Right renal pelvis (tissue), 4 donors: ENCODE data around the gene AIG1. TPM values are rescaled to one million over a fixed set of nuclear protein-coding genes. Genes with fewer than 3 reads are reported as not detected.

Experiments used
- DNase-seq, 4 donors: peaks; one replicate each; pipeline ENCODE4 v3.0.0-alpha.2; 2013; ENCODE audit warnings: low read depth in 4 of 4, low spot score in 3 of 4, missing footprints in 1 of 4
- polyA plus RNA-seq, 4 donors: library from polyadenylated mRNA; unstranded; fragments of 120-200 nt; gene quantifications; one replicate each; pipeline ENCODE4 v1.2.1, GENCODE V29; 2013; ENCODE audit not compliant: insufficient read length in 4 of 4

The AIG1 gene
- polyA plus RNA-seq, 4 donors: 108 to 117 (median 111) TPM

DNA sequence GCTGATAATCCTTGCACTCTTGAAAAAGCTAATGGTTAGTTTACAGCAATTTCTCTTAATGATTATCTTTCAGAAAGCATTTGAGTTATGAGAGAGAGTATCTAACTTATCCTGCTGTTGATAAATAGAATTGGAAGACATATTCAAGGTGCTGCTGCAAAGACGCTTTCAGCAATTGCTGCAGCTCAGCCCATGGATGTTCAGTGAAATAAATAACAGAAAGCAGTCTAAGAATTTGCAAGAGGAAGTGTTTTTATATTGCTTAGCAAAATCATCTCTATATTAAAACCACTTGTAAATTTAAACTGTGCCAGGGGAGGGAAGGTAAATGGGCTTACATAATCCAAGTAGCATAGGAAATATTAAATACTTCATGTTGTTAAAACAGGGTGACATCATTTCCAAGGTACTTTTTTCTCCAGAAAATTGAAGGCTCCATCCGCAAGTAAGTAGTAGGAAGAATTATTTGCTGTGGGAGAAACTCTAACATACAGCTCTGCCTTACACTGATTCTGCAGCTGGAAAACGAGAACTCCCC, 201.3 kb downstream of the AIG1 start:
- no peak for DNase-seq

DNA sequence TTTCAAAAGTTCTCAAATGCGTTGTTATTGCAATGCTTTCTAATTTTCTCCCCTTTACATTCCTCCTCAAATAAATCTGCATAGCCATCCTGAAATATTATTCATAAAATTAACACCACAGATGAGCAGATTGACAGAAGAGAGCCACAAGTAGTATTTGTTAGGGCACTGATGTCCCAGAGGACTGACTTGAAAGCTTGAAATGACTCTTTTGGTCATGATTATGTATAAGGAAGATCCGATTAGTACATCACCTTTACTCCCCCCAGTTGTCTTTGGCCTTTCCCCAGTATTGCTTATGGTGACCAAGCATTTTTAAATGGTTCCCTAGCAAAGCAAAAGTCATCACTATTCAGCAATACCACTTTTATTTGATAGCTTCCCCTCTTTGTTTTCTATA, 202.2 kb downstream of the AIG1 start:
- DNase-seq: no peak

GRCh38 chr6:143264379-143264778, 203.7 kb downstream of the AIG1 start:
- DNase-seq: no peak

DNA sequence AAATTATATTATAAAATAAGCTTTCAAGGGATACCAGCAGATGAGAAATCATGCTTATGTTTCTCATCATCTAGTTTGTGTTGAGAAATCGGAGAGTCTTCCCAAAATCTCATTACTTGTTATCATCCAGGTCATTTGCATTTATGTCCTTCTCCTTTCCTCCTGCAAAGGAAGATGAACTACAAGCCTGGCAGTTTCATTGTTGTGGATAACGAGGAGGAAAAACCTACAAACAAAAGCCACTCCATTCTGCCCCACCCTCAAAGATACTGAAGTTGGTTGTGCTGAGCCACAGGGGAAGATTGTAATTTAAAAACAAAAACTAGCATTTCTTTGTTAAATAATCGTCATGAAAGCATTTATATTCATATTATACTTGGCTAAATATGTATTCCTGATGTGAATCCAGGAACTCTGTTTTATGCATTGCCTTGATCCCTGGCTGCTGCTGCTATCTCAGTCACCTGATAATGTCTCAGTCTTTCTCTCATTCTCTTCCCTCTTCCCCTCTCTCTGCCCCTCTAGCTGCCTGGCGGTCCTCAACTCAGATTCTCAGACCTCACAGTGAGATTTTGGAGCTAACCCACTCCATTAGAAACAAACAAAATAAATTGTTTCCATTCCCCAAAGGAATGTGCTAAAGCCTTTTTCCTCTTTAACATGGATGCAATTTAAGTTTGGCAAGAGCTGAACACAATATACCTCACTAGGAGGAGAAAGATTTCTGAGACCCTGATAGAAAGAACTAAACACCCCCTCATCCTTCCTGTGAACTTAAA, 204.5 kb downstream of the AIG1 start:
- no peak for DNase-seq

DNA sequence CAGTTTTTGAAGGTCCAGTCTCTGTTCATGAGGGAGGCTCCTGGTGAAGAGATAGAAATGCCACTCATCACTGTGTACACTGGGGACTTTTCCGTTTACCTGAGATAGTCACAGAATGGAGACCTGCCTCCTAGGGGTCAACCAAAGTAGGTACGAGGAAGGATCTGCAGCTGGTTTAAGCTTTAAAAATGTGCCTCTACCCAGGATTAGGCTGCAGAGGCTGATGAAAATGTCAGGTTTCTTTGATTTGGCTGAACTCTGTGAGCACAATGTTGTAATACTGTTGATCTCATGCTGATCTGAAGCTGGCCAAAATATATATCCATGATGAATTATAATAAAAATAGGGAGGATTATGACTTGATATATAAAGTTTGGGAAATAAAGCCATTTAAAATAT, 207.1 kb downstream of the AIG1 start:
- DNase-seq: no peak

GRCh38 chr6:143268439-143268838, 207.8 kb downstream of the AIG1 start:
- no peak for DNase-seq

- no peak for DNase-seq
Measured at GRCh38 chr6:143270026-143270425, 209.3 kb downstream of the AIG1 start.

DNA sequence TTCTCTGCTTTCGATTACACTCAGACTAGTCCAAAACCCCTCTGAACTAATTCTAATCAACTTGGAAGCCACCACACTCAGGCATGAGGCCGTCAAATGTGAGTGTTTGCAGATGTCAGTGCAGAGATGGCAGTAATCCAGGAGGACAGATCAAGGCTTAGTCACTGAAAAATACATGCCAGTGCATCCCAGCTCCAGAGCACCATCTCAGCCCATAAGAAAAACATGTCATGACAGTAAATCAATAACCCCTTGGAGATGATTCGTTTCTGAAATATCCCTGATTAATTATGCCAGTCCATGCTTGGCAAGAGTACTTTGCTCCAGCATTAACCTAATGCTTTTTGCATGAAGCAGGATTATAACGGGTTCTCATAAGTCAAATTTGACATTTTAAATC, 210.3 kb downstream of the AIG1 start:
- no peak for DNase-seq

- DNase-seq: no peak
Measured at GRCh38 chr6:143276436-143276835, 215.7 kb downstream of the AIG1 start.

- DNase-seq: no peak
Measured at GRCh38 chr6:143279385-143279784, 218.7 kb downstream of the AIG1 start.

DNA sequence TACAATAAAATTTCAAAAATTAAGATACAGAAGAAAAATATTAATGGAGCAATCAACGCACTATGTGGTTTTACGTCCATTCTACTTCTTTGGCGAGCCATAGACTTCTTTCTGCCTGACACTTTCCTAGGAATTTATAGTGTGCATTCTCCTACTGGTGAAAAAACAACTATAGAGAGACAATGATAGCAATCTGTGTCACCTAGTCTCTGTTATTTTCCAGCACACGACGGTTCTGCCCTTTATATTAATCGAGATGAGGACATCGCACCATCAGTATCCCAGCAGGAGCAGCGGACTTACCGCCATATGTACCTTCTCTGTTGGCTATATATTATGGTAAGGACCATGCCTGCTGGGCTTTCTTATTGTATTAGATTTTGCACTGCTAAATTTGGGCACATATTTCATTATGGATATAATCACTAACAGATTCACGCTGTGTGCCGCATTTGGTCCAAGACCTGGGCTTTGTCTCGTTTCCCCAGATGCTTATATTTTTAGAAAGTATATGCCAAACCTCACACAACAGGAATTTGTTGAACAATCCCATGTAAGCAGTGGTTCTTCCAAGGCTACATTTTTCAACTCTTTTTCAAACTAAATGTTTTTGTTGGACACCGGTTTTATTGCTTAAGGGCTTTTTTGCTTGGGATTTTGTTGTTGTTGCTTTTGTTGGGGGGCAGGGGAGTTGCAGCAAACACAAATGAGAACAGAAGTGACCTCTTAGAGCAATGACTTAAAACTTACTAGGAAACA, 223.4 kb downstream of the AIG1 start:
- DNase-seq: peak in 3 of 4 donors; percentile 25 to 62 (median 43)

- DNase-seq: no peak
Measured at GRCh38 chr6:143286251-143286795, 225.6 kb downstream of the AIG1 start.

DNA sequence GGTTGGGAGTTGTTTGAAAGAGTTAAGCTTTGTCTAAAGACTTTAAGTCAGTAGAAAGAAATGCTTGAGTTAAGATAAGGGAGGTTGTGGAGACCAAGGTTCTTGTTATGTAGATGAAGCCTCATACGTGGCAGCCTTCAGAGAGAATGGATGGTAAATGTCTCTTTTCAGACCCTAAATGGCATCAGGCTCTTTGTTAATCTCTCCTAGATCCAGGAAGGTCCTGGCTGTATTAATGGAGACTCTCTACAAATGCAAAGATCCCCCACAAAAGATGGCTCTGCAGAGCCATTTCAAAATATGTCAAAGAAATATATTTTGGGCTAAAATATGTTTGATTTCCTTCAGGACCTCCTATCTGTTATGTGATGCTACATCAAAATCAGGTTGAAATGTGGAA, 228.2 kb downstream of the AIG1 start:
- no peak for DNase-seq

DNA sequence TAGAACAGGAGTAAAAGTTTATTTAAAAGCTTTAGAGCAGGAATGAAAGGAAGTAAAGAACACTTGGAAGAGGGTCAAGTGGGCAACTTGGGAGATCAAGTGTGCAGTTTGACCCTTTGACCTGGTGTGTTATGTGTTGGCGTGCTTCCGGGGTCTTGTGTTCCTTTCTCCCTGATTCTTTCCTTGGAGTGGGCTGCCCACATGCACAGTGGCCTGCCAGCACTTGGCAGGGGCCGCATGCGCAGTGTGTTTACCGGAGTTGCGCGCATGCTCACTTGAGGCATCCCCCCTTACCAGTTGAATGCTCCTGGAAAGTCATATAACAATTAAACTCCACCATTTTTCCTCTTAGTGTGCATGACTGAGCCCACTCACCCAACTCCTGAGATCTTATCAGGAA, 229.5 kb downstream of the AIG1 start:
- DNase-seq: no peak

DNA sequence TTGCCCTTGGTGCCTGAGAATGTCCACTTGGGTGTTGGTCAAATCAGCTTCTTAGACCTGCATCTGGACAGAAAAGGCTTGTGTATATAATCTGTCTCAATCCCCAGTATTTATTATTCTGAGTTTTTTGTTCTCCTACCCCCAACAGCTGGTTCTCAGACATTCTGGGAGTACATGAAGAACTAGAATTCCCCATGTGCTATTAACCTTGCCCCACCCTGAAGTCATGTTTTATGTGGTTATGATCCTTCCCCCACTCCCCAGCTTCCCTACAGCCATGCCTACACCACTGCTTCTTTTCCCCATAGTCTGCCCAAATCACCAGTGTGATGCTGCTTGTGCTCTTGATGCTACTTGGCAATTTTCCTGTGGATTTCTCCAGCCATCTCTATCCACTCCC, 232.8 kb downstream of the AIG1 start:
- DNase-seq: no peak

- DNase-seq: no peak
Measured at GRCh38 chr6:143294265-143294860, 233.7 kb downstream of the AIG1 start.

DNA sequence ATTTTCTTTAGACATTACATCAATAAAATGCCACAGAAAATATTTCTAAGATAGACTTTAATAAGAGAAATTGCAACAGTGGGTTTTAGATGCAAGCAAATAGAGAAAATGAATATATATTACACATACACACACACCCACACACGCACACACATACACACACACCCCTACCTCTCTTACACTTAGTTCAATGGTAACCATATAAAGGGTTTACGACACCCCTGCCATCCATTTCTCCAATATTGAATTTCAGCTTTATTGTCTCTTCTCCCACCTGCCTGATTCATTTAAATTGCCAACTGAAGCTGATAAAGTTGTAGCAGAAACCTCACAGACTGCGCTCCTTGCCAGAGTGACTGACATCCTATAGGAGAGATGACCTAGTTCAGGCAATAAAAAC, 235.2 kb downstream of the AIG1 start:
- no peak for DNase-seq

DNA sequence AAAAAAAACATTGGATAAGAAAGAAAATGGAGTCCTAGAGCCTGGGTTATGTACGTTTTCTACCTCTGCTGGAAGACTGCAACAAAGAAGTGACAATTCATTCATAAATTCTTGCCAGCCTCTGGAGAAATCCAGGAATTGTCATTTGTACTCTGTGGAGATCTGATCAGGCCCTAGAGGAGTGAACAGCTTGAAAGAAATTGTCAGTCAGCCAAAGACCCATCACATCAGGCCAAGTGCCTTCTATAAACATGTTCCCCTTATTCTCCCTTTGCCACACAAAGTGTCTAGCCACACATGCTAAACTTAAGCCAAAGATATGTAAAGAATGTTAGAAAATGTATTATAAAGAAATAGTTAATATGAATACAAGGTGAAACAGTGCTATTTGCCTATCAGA, 237.4 kb downstream of the AIG1 start:
- DNase-seq: no peak

DNA sequence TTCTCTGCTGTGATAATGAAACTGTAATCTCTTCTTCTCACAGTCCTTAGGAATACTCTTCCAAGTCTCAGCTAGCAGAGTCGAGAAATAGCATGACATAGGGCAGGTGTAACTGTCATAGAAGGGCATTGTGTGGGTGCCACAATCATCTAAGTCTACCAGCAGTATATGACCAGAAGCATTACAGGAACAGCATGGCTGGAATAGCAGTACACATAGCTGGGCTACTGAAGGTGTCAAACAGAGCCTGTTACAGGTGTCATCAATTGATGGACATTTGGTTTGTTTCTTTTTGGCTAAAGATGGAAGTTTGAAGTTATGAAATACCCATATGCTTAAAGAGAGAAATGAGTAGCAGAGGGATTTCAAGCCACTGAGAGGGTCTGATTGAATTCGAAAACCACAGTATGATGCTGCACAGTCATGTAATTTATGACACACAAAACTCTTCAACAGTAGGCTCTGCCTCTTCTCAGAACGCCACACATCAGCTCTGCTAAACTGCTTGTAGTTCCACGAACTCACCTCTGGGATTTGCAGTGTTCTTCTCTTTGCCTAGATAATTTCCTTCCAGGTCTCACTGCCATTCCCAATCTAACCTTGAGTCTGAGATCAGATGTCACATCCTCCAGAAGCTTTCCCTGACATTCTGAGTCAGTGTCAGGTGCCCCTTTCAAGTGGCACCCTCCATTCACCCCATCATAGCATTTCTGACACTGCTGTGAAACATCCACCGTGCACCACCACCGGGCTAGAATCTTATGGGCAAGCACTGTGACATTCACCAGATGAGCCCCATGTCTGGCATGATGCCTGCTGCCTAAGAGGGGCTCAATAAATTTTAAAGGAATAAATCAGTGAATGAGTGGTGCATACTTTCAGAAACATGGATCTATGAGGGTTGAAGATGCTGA, 238.8 kb downstream of the AIG1 start:
- DNase-seq: no peak

DNA sequence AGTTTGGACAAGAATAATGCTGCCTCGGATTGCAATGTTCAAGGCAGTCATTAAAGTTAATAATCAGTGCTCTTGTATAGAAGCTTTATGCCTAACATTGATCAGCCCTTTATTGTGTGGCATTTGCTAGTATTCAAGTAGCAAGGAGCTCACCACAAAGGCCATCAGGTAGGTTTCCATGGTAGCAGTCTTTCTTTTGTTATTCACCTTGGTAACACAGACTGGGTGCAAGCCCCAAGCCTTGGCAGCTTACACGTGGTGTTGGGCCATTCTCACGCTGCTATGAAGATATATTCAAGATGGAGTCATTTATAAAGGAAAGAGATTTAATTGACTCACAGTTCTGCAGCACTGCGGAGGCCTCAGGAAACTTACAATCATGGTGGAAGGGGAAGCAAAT, 240.5 kb downstream of the AIG1 start:
- no peak for DNase-seq
